Cardiac fibroblast (primary cell): ENCODE data around the gene XPO5.

Experiments used
- DNase-seq, 2 donors: peaks; one replicate each; pipeline versions ENCODE4 v3.0.0 to v3.0.0-alpha.2; 2010; ENCODE audit warnings: low read depth in 2 of 2
- H3K4me3 ChIP-seq, 2 donors: replicated peaks in 1 of 2; 1 replicate in 1 of 2; 2 replicates in 1 of 2; pipeline ENCODE4 v1.5.1; 2011; ENCODE audit warnings: low read depth in 2 of 2, low read length in 2 of 2, mild to moderate bottlenecking in 2 of 2, moderate library complexity in 1 of 2
- CTCF ChIP-seq: IDR thresholded peaks from one replicate; pipeline ENCODE4 v1.5.1; 2011; ENCODE audit warnings: low read depth, mild to moderate bottlenecking, low read length, inconsistent platforms

Gene XPO5

GRCh38 chr6:43575772-43576551 is at the start of gene XPO5, which contains the start of gene POLH:
Gene XPO5, minus strand, starts transcription at chr6:43576038. Its CDS starts 174 bp downstream, at chr6:43575864.
Gene POLH, plus strand, starts transcription at chr6:43576185. Its CDS starts 6,135 bp downstream, at chr6:43582320.
- DNase-seq: peak; percentile 91 to 94
- H3K4me3 ChIP-seq: peak within 1 kb of the TSS; percentile 99 to 100
- no peak for TF ChIP-seq CTCF

GRCh38 chr6:43625393-43625992 is 49.7 kb upstream of the XPO5 start:
- no peak for DNase-seq

GRCh38 chr6:43624786-43625288 is 49.0 kb upstream of the XPO5 start:
- no peak for TF ChIP-seq CTCF
- DNase-seq: no peak
- H3K4me3 ChIP-seq: no peak overlapping the region

More at GRCh38 chr6:43625393-43625992, 49.7 kb upstream of the XPO5 start:
- no peak for TF ChIP-seq CTCF
- no peak overlapping the region for H3K4me3 ChIP-seq

GRCh38 chr6:43623880-43624785 is 48.3 kb upstream of the XPO5 start:
- no peak for TF ChIP-seq CTCF
- no peak overlapping the region for H3K4me3 ChIP-seq

GRCh38 chr6:43622541-43622940 is 46.7 kb upstream of the XPO5 start:
- TF ChIP-seq CTCF: no peak
- no peak overlapping the region for H3K4me3 ChIP-seq
- DNase-seq: no peak

More at GRCh38 chr6:43623880-43624785, 48.3 kb upstream of the XPO5 start:
- DNase-seq: no peak

GRCh38 chr6:43621836-43622180 is 46.0 kb upstream of the XPO5 start:
- no peak for TF ChIP-seq CTCF
- DNase-seq: no peak
- H3K4me3 ChIP-seq: no peak overlapping the region
